ENCODE measurements around the gene PGAP3.

PGAP3 gene

GRCh38 chr17:39695089-39695474 lies 7.2 kb upstream of the PGAP3 start:
- H3K4me1 ChIP-seq (ENCODE audit: control insufficient read depth in 2 of 2, insufficient read depth in 2 of 2, low read length in 2 of 2): peaks cover 10 to 12% of the 10 kb centered on the region in 2 donors
- no peaks in the 10 kb centered on the region for H3K36me3 ChIP-seq (ENCODE audit: control insufficient read depth in 2 of 2, insufficient read depth in 2 of 2, low read length in 2 of 2)
- no peak overlapping the region for H3K9ac ChIP-seq (ENCODE audit: low read depth in 1 of 2, low read length in 2 of 2)
- H3K27ac ChIP-seq (ENCODE audit: low read depth in 2 of 2, low read length in 2 of 2): peak overlapping the region; percentile 51 to 65
- H3K4me3 ChIP-seq (ENCODE audit: low read length in 2 of 2): no peak overlapping the region
- no peaks in the 10 kb centered on the region for H3K27me3 ChIP-seq (ENCODE audit: control insufficient read depth in 2 of 2, insufficient read depth in 2 of 2, low read length in 2 of 2)
- no peaks in the 10 kb centered on the region for H3K9me3 ChIP-seq (ENCODE audit: control insufficient read depth in 2 of 2, low read length in 2 of 2)

DNA sequence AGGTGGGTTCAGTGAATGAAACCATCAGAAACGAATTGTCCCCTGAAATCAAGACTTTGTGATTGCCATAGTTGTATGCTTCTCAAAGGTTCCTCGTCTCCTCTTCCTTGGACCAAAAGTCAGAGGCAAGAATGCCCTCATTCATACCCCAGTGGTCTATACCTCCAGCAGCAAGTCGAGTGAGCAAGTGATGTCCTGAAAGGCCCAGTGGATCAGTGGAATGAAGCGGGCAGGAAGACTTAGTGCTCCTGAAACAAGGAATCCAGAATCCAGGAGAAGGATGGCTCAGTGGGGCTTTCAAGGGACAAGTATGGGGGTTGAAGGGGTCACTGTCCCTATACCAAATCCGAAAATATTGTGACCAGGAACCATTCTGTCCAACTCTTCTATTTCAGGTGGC lies 6.7 kb upstream of the PGAP3 start:
- Histone ChIP-seq H3K27ac (ENCODE audit: low read depth in 2 of 2, low read length in 2 of 2) (peak overlapping the region in 1 of 2 donors; percentile 65), H3K4me1 (ENCODE audit: control insufficient read depth in 2 of 2, insufficient read depth in 2 of 2, low read length in 2 of 2) (peaks cover 10 to 11% of the 10 kb centered on the region in 2 donors), H3K9ac (ENCODE audit: low read depth in 1 of 2, low read length in 2 of 2) (no peak overlapping the region), H3K4me3 (ENCODE audit: low read length in 2 of 2) (no peak overlapping the region), H3K9me3 (ENCODE audit: control insufficient read depth in 2 of 2, low read length in 2 of 2) (no peaks in the 10 kb centered on the region), H3K27me3 (ENCODE audit: control insufficient read depth in 2 of 2, insufficient read depth in 2 of 2, low read length in 2 of 2) (no peaks in the 10 kb centered on the region), H3K36me3 (ENCODE audit: control insufficient read depth in 2 of 2, insufficient read depth in 2 of 2, low read length in 2 of 2) (no peaks in the 10 kb centered on the region)

- H3K27me3 ChIP-seq (ENCODE audit: control insufficient read depth in 2 of 2, insufficient read depth in 2 of 2, low read length in 2 of 2): no peaks in the 10 kb centered on the region
- no peak overlapping the region for H3K27ac ChIP-seq (ENCODE audit: low read depth in 2 of 2, low read length in 2 of 2)
Observed at GRCh38 chr17:39688945-39689344, 1.1 kb upstream of the PGAP3 start.

DNA sequence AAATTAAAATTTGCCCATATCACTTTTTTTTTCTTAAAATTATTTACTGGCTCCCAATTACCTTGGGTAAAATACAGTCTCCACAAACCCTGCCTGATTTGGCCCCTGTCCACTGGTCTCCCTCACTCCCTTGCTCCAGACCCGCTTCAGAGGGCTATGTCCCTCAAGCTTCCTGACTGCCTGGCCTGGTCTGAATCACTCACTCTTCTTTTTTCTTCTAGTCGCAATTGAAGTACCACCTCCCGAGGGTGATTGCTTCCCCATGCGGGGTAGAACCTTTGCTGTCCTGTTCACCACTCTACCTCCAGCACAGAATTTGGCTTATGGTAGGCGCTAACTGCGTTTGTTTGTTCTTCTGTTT lies 598 bp upstream of the PGAP3 start:
- H3K9me3 ChIP-seq (ENCODE audit: control insufficient read depth in 2 of 2, low read length in 2 of 2): no peaks in the 10 kb centered on the region
- H3K27ac ChIP-seq (ENCODE audit: low read depth in 2 of 2, low read length in 2 of 2): peak overlapping the region; percentile 96
- H3K36me3 ChIP-seq (ENCODE audit: control insufficient read depth in 2 of 2, insufficient read depth in 2 of 2, low read length in 2 of 2): peaks cover 11 to 17% of the 10 kb centered on the region in 2 donors
- peak overlapping the region; percentile 66 to 81 for H3K9ac ChIP-seq (ENCODE audit: low read depth in 1 of 2, low read length in 2 of 2)
- peaks cover 16 to 17% of the 10 kb centered on the region in 2 donors for H3K4me1 ChIP-seq (ENCODE audit: control insufficient read depth in 2 of 2, insufficient read depth in 2 of 2, low read length in 2 of 2)
- H3K27me3 ChIP-seq (ENCODE audit: control insufficient read depth in 2 of 2, insufficient read depth in 2 of 2, low read length in 2 of 2): no peaks in the 10 kb centered on the region
- peak overlapping the region; percentile 83 to 96 for H3K4me3 ChIP-seq (ENCODE audit: low read length in 2 of 2)

More at GRCh38 chr17:39688945-39689344, 1.1 kb upstream of the PGAP3 start:
- H3K9me3 ChIP-seq (ENCODE audit: control insufficient read depth in 2 of 2, low read length in 2 of 2): no peaks in the 10 kb centered on the region
- H3K9ac ChIP-seq (ENCODE audit: low read depth in 1 of 2, low read length in 2 of 2): peak overlapping the region in 1 of 2 donors; percentile 66
- H3K4me1 ChIP-seq (ENCODE audit: control insufficient read depth in 2 of 2, insufficient read depth in 2 of 2, low read length in 2 of 2): peaks cover 16 to 17% of the 10 kb centered on the region in 2 donors
- H3K36me3 ChIP-seq (ENCODE audit: control insufficient read depth in 2 of 2, insufficient read depth in 2 of 2, low read length in 2 of 2): peaks cover 8 to 14% of the 10 kb centered on the region in 2 donors
- peak overlapping the region; percentile 83 to 96 for H3K4me3 ChIP-seq (ENCODE audit: low read length in 2 of 2)

- Histone ChIP-seq H3K9me3 (ENCODE audit: control insufficient read depth in 2 of 2, low read length in 2 of 2) (no peaks in the 10 kb centered on the region), H3K4me3 (ENCODE audit: low read length in 2 of 2) (peak overlapping the region; percentile 83 to 96), H3K36me3 (ENCODE audit: control insufficient read depth in 2 of 2, insufficient read depth in 2 of 2, low read length in 2 of 2) (peaks cover 12 to 20% of the 10 kb centered on the region in 2 donors), H3K27me3 (ENCODE audit: control insufficient read depth in 2 of 2, insufficient read depth in 2 of 2, low read length in 2 of 2) (no peaks in the 10 kb centered on the region), H3K4me1 (ENCODE audit: control insufficient read depth in 2 of 2, insufficient read depth in 2 of 2, low read length in 2 of 2) (peaks cover 16 to 17% of the 10 kb centered on the region in 2 donors), H3K27ac (ENCODE audit: low read depth in 2 of 2, low read length in 2 of 2) (peak overlapping the region; percentile 96), H3K9ac (ENCODE audit: low read depth in 1 of 2, low read length in 2 of 2) (peak overlapping the region; percentile 66 to 81)
Observed at GRCh38 chr17:39687101-39687545, 734 bp downstream of the PGAP3 start.

- no peak overlapping the region for H3K27ac ChIP-seq (ENCODE audit: low read depth in 2 of 2, low read length in 2 of 2)
- no peak overlapping the region for H3K9ac ChIP-seq (ENCODE audit: low read depth in 1 of 2, low read length in 2 of 2)
- no peaks in the 10 kb centered on the region for H3K27me3 ChIP-seq (ENCODE audit: control insufficient read depth in 2 of 2, insufficient read depth in 2 of 2, low read length in 2 of 2)
- no peaks in the 10 kb centered on the region for H3K9me3 ChIP-seq (ENCODE audit: control insufficient read depth in 2 of 2, low read length in 2 of 2)
- H3K4me3 ChIP-seq (ENCODE audit: low read length in 2 of 2): no peak overlapping the region
- peaks cover 21 to 25% of the 10 kb centered on the region in 2 donors for H3K4me1 ChIP-seq (ENCODE audit: control insufficient read depth in 2 of 2, insufficient read depth in 2 of 2, low read length in 2 of 2)
- peaks cover 12 to 25% of the 10 kb centered on the region in 2 donors for H3K36me3 ChIP-seq (ENCODE audit: control insufficient read depth in 2 of 2, insufficient read depth in 2 of 2, low read length in 2 of 2)
Observed at GRCh38 chr17:39684369-39685192, 3.3 kb downstream of the PGAP3 start.

- H3K4me1 ChIP-seq (ENCODE audit: control insufficient read depth in 2 of 2, insufficient read depth in 2 of 2, low read length in 2 of 2): peaks cover 24 to 27% of the 10 kb centered on the region in 2 donors
Observed at GRCh38 chr17:39683295-39683939, 4.4 kb downstream of the PGAP3 start.

GRCh38 chr17:39679521-39680192 lies 8.2 kb downstream of the PGAP3 start:
- Histone ChIP-seq H3K4me1 (ENCODE audit: control insufficient read depth in 2 of 2, insufficient read depth in 2 of 2, low read length in 2 of 2) (peaks cover 43 to 51% of the 10 kb centered on the region in 2 donors), H3K36me3 (ENCODE audit: control insufficient read depth in 2 of 2, insufficient read depth in 2 of 2, low read length in 2 of 2) (peaks cover 10 to 20% of the 10 kb centered on the region in 2 donors), H3K4me3 (ENCODE audit: low read length in 2 of 2) (no peak overlapping the region), H3K9ac (ENCODE audit: low read depth in 1 of 2, low read length in 2 of 2) (peak overlapping the region; percentile 32 to 54), H3K27ac (ENCODE audit: low read depth in 2 of 2, low read length in 2 of 2) (peak overlapping the region; percentile 82 to 90), H3K9me3 (ENCODE audit: control insufficient read depth in 2 of 2, low read length in 2 of 2) (no peaks in the 10 kb centered on the region), H3K27me3 (ENCODE audit: control insufficient read depth in 2 of 2, insufficient read depth in 2 of 2, low read length in 2 of 2) (no peaks in the 10 kb centered on the region)

More at GRCh38 chr17:39683295-39683939, 4.4 kb downstream of the PGAP3 start:
- Histone ChIP-seq H3K36me3 (ENCODE audit: control insufficient read depth in 2 of 2, insufficient read depth in 2 of 2, low read length in 2 of 2) (peaks cover 12 to 25% of the 10 kb centered on the region in 2 donors), H3K27me3 (ENCODE audit: control insufficient read depth in 2 of 2, insufficient read depth in 2 of 2, low read length in 2 of 2) (no peaks in the 10 kb centered on the region), H3K9me3 (ENCODE audit: control insufficient read depth in 2 of 2, low read length in 2 of 2) (no peaks in the 10 kb centered on the region), H3K9ac (ENCODE audit: low read depth in 1 of 2, low read length in 2 of 2) (no peak overlapping the region), H3K27ac (ENCODE audit: low read depth in 2 of 2, low read length in 2 of 2) (no peak overlapping the region), H3K4me3 (ENCODE audit: low read length in 2 of 2) (no peak overlapping the region)

- H3K27me3 ChIP-seq (ENCODE audit: control insufficient read depth in 2 of 2, insufficient read depth in 2 of 2, low read length in 2 of 2): no peaks in the 10 kb centered on the region
- H3K9me3 ChIP-seq (ENCODE audit: control insufficient read depth in 2 of 2, low read length in 2 of 2): no peaks in the 10 kb centered on the region
- peaks cover 47 to 55% of the 10 kb centered on the region in 2 donors for H3K4me1 ChIP-seq (ENCODE audit: control insufficient read depth in 2 of 2, insufficient read depth in 2 of 2, low read length in 2 of 2)
- H3K4me3 ChIP-seq (ENCODE audit: low read length in 2 of 2): peak overlapping the region in 1 of 2 donors; percentile 12
- peak overlapping the region; percentile 48 to 54 for H3K9ac ChIP-seq (ENCODE audit: low read depth in 1 of 2, low read length in 2 of 2)
- peak overlapping the region; percentile 82 to 90 for H3K27ac ChIP-seq (ENCODE audit: low read depth in 2 of 2, low read length in 2 of 2)
- peaks cover 2 to 13% of the 10 kb centered on the region in 2 donors for H3K36me3 ChIP-seq (ENCODE audit: control insufficient read depth in 2 of 2, insufficient read depth in 2 of 2, low read length in 2 of 2)
Observed at GRCh38 chr17:39678340-39679116, 9.3 kb downstream of the PGAP3 start.

Data from mucosa of rectum (tissue), 2 donors.